ENCODE results near the gene PACRG. TPM values are rescaled to one million over a fixed set of nuclear protein-coding genes. Genes with fewer than 3 reads are reported as not detected.

The PACRG gene
- total RNA-seq, 5 donors from 2014 or later (not counting 1 experiment from before 2014, with no cell fraction given): 0.20 to 3.0 (median 1.2) TPM; not detected in 1

DNA sequence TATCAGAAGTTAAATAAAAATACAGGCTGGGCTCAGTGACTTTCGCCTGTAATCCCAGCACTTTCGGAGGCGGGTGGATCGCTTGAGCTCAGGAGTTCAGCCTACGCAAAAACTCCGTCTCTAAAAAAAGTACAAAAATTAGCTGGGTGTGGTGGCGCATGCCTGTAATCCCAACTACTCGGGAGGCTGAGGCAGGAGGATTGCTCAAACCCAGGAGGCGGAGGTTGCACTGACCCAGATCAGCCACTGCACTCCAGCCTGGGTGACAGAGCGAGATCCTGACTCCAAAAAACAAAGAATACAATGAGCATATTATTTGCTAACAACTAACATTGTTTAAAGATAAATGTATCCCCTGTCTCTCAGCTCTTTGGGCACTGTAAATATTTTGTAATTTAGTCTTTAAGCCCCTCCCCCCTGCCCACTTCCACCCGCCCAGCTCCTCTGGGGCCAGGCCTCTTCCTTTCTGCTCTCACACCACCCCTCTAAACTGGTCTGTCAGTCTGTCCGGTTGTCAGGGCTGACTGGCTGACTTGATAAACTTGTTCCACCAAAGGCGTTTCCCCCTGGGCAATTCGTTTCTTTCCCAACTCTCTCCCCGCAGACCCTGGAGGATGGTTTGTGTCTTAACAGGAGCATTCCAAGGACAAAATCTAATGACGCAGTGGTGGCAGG lies 624.4 kb downstream of the PACRG start:
- no peaks in the 10 kb centered on the region for H3K36me3 Mint-ChIP-seq
- DNase-seq (no peak), ATAC-seq (replicated peaks in 1 of 4) (no peak)
- H3K27ac Mint-ChIP-seq: no peak overlapping the region
- Histone ChIP-seq H3K4me1 (ENCODE audit: control insufficient read depth in 1 of 2, extremely low read depth in 1 of 2, insufficient read depth in 2 of 2, low read length in 2 of 2) (no peaks in the 10 kb centered on the region), H3K9me3 (no peaks in the 10 kb centered on the region), H3K4me3 (ENCODE audit: control insufficient read depth in 1 of 2, extremely low read depth in 1 of 2, low read length in 1 of 2) (no peak overlapping the region), H3K27me3 (replicated peaks in 1 of 2; ENCODE audit: control insufficient read depth in 2 of 2, extremely low read depth in 1 of 2, insufficient read depth in 2 of 2, low read length in 1 of 2) (peaks cover 0 to 2% of the 10 kb centered on the region in 2 experiments), H3K27ac (ENCODE audit: low read length) (no peak overlapping the region), H3K36me3 (ENCODE audit: control insufficient read depth in 2 of 2, extremely low read depth in 1 of 2, insufficient read depth in 1 of 2, low read length in 1 of 2) (no peaks in the 10 kb centered on the region)
- ChIA-PET CTCF (no interaction called here), POLR2A (no interaction called here)
- H3K4me3 Mint-ChIP-seq: no peak overlapping the region
- 78% methylated on average over 8 of the region's 16 CpGs for WGBS (ENCODE audit: insufficient coverage)
- H3K9me3 Mint-ChIP-seq: no peaks in the 10 kb centered on the region
- H3K27me3 Mint-ChIP-seq: peaks cover 0 to 3% of the 10 kb centered on the region in 2 donors
- H3K4me1 Mint-ChIP-seq: no peaks in the 10 kb centered on the region

- WGBS (ENCODE audit: insufficient coverage): 84% methylated on average over 7 of the region's 7 CpGs
- Histone ChIP-seq H3K4me1 (ENCODE audit: control insufficient read depth in 1 of 2, extremely low read depth in 1 of 2, insufficient read depth in 2 of 2, low read length in 2 of 2) (no peaks in the 10 kb centered on the region), H3K27ac (ENCODE audit: low read length) (no peak overlapping the region), H3K27me3 (replicated peaks in 1 of 2; ENCODE audit: control insufficient read depth in 2 of 2, extremely low read depth in 1 of 2, insufficient read depth in 2 of 2, low read length in 1 of 2) (peaks cover 0 to 2% of the 10 kb centered on the region in 2 experiments), H3K9me3 (no peaks in the 10 kb centered on the region), H3K36me3 (ENCODE audit: control insufficient read depth in 2 of 2, extremely low read depth in 1 of 2, insufficient read depth in 1 of 2, low read length in 1 of 2) (no peaks in the 10 kb centered on the region), H3K4me3 (ENCODE audit: control insufficient read depth in 1 of 2, extremely low read depth in 1 of 2, low read length in 1 of 2) (no peak overlapping the region)
- ATAC-seq (replicated peaks in 1 of 4) (no peak), DNase-seq (no peak)
- H3K27ac Mint-ChIP-seq: no peak overlapping the region
- no peaks in the 10 kb centered on the region for H3K36me3 Mint-ChIP-seq
- ChIA-PET POLR2A (no interaction called here), CTCF (interaction anchor here in 1 of 2 donors (0.6 kb wide), 1 partner anchor 63 kb away, joined by 7 read pairs; no protein-coding TSS in a partner anchor)
- no peaks in the 10 kb centered on the region for H3K9me3 Mint-ChIP-seq
- H3K27me3 Mint-ChIP-seq: peaks cover 0 to 3% of the 10 kb centered on the region in 2 donors
- H3K4me1 Mint-ChIP-seq: no peaks in the 10 kb centered on the region
- H3K4me3 Mint-ChIP-seq: no peak overlapping the region
Observed at GRCh38 chr6:163352966-163353365, 625.2 kb downstream of the PACRG start.

- POLR2A ChIA-PET: interaction anchor here in 1 of 2 donors (0.8 kb wide), 1 partner anchor 202 kb away, joined by 3 read pairs; no protein-coding TSS in a partner anchor
- no peaks in the 10 kb centered on the region for H3K36me3 ChIP-seq (ENCODE audit: control insufficient read depth in 2 of 2, extremely low read depth in 1 of 2, insufficient read depth in 1 of 2, low read length in 1 of 2)
- Mint-ChIP-seq H3K27me3 (peaks cover 3 to 8% of the 10 kb centered on the region in 2 donors), H3K4me1 (no peaks in the 10 kb centered on the region), H3K36me3 (no peaks in the 10 kb centered on the region), H3K4me3 (no peak overlapping the region), H3K27ac (no peak overlapping the region), H3K9me3 (no peaks in the 10 kb centered on the region)
- H3K27me3 ChIP-seq (replicated peaks in 1 of 2; ENCODE audit: control insufficient read depth in 2 of 2, extremely low read depth in 1 of 2, insufficient read depth in 2 of 2, low read length in 1 of 2): peaks cover 0 to 2% of the 10 kb centered on the region in 2 experiments
- CTCF ChIA-PET: no interaction called here
- H3K27ac ChIP-seq (ENCODE audit: low read length): no peak overlapping the region
- H3K4me3 ChIP-seq (ENCODE audit: control insufficient read depth in 1 of 2, extremely low read depth in 1 of 2, low read length in 1 of 2): no peak overlapping the region
- H3K4me1 ChIP-seq (ENCODE audit: control insufficient read depth in 1 of 2, extremely low read depth in 1 of 2, insufficient read depth in 2 of 2, low read length in 2 of 2): no peaks in the 10 kb centered on the region
- WGBS (ENCODE audit: insufficient coverage): 92% methylated on average over 3 of the region's 8 CpGs
- ATAC-seq (replicated peaks in 1 of 4) (no peak), DNase-seq (no peak)
- H3K9me3 ChIP-seq: no peaks in the 10 kb centered on the region
Observed at GRCh38 chr6:163354085-163354484, 626.3 kb downstream of the PACRG start.

DNA sequence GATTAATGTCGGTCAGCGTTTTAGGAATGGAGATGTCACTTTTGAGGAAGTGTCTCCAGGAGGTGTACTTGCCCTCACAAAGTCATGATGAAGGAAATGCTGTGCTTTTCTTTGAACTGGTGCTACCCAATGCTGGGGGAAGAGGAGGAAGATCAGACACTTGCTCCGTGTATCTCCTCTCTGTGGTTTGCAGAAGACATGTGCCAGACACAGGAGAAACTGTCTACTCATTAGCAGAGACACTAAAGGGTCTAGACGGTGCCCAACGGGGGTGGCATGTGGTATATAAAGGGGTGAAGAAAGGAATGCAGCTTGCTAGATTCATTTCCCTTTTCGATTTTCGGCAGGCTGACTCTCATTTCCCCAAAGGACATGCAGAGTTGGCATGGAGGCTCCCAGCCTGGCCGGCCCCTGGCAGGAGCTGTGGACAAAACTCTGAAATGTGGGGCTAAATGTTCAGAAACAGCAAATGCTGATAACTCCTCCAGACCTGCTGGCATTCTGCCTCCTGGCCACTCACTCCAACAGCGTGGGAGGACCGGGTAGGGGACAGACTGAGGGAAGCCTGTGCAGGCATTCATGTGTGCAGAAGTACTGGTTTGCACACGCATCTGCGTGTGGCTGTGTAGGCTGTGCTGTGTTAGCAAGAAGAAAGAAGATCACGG lies 627.1 kb downstream of the PACRG start:
- Mint-ChIP-seq H3K4me1 (no peaks in the 10 kb centered on the region), H3K4me3 (no peak overlapping the region), H3K27ac (no peak overlapping the region), H3K36me3 (no peaks in the 10 kb centered on the region), H3K9me3 (no peaks in the 10 kb centered on the region), H3K27me3 (peaks cover 3 to 9% of the 10 kb centered on the region in 2 donors)
- ChIA-PET POLR2A (interaction anchor here in 1 of 2 donors (0.8 kb wide), 1 partner anchor 201 kb away, joined by 3 read pairs; no protein-coding TSS in a partner anchor), CTCF (interaction anchor here in 1 of 2 donors (0.7 kb wide), 1 partner anchor 620 kb away, joined by 5 read pairs; no protein-coding TSS in a partner anchor)
- 58% methylated on average over 8 of the region's 13 CpGs for WGBS (ENCODE audit: insufficient coverage)
- ATAC-seq (replicated peaks in 1 of 4) (no peak), DNase-seq (peak in 2 of 35 experiments; percentile 2 to 5)
- Histone ChIP-seq H3K4me3 (ENCODE audit: control insufficient read depth in 1 of 2, extremely low read depth in 1 of 2, low read length in 1 of 2) (no peak overlapping the region), H3K9me3 (no peaks in the 10 kb centered on the region), H3K36me3 (ENCODE audit: control insufficient read depth in 2 of 2, extremely low read depth in 1 of 2, insufficient read depth in 1 of 2, low read length in 1 of 2) (no peaks in the 10 kb centered on the region), H3K27ac (ENCODE audit: low read length) (no peak overlapping the region), H3K4me1 (ENCODE audit: control insufficient read depth in 1 of 2, extremely low read depth in 1 of 2, insufficient read depth in 2 of 2, low read length in 2 of 2) (no peaks in the 10 kb centered on the region), H3K27me3 (replicated peaks in 1 of 2; ENCODE audit: control insufficient read depth in 2 of 2, extremely low read depth in 1 of 2, insufficient read depth in 2 of 2, low read length in 1 of 2) (peaks cover 0 to 4% of the 10 kb centered on the region in 2 experiments)

- no peak for ATAC-seq (replicated peaks in 1 of 4)
- Histone ChIP-seq H3K27me3 (replicated peaks in 1 of 2; ENCODE audit: control insufficient read depth in 2 of 2, extremely low read depth in 1 of 2, insufficient read depth in 2 of 2, low read length in 1 of 2) (peaks cover 0 to 5% of the 10 kb centered on the region in 2 experiments), H3K9me3 (no peaks in the 10 kb centered on the region), H3K27ac (ENCODE audit: low read length) (no peak overlapping the region), H3K4me1 (ENCODE audit: control insufficient read depth in 1 of 2, extremely low read depth in 1 of 2, insufficient read depth in 2 of 2, low read length in 2 of 2) (no peaks in the 10 kb centered on the region), H3K36me3 (ENCODE audit: control insufficient read depth in 2 of 2, extremely low read depth in 1 of 2, insufficient read depth in 1 of 2, low read length in 1 of 2) (no peaks in the 10 kb centered on the region), H3K4me3 (ENCODE audit: control insufficient read depth in 1 of 2, extremely low read depth in 1 of 2, low read length in 1 of 2) (no peak overlapping the region)
- Mint-ChIP-seq H3K4me1 (no peaks in the 10 kb centered on the region), H3K36me3 (no peaks in the 10 kb centered on the region), H3K27me3 (peaks cover 3 to 12% of the 10 kb centered on the region in 2 donors), H3K4me3 (no peak overlapping the region), H3K27ac (no peak overlapping the region), H3K9me3 (no peaks in the 10 kb centered on the region)
- CTCF ChIA-PET: interaction anchor here in 1 of 2 donors (0.7 kb wide), 1 partner anchor 620 kb away, joined by 5 read pairs; no protein-coding TSS in a partner anchor
- POLR2A ChIA-PET: no interaction called here
- WGBS (ENCODE audit: insufficient coverage): 61% methylated on average over 3 of the region's 9 CpGs
- DNase-seq: peak in 1 of 35 experiments; percentile 4
Observed at GRCh38 chr6:163355426-163355991, 627.7 kb downstream of the PACRG start.

- H3K36me3 Mint-ChIP-seq: no peaks in the 10 kb centered on the region
- no peak overlapping the region for H3K4me3 Mint-ChIP-seq
- H3K27ac Mint-ChIP-seq: no peak overlapping the region
- Histone ChIP-seq H3K36me3 (ENCODE audit: control insufficient read depth in 2 of 2, extremely low read depth in 1 of 2, insufficient read depth in 1 of 2, low read length in 1 of 2) (no peaks in the 10 kb centered on the region), H3K9me3 (no peaks in the 10 kb centered on the region), H3K27ac (ENCODE audit: low read length) (no peak overlapping the region), H3K27me3 (replicated peaks in 1 of 2; ENCODE audit: control insufficient read depth in 2 of 2, extremely low read depth in 1 of 2, insufficient read depth in 2 of 2, low read length in 1 of 2) (peaks cover 0 to 13% of the 10 kb centered on the region in 2 experiments), H3K4me3 (ENCODE audit: control insufficient read depth in 1 of 2, extremely low read depth in 1 of 2, low read length in 1 of 2) (no peak overlapping the region), H3K4me1 (ENCODE audit: control insufficient read depth in 1 of 2, extremely low read depth in 1 of 2, insufficient read depth in 2 of 2, low read length in 2 of 2) (no peaks in the 10 kb centered on the region)
- no peak for ATAC-seq (replicated peaks in 1 of 4)
- WGBS (ENCODE audit: insufficient coverage): 62% methylated on average over 6 of the region's 13 CpGs
- no peaks in the 10 kb centered on the region for H3K4me1 Mint-ChIP-seq
- ChIA-PET CTCF (no interaction called here), POLR2A (no interaction called here)
- DNase-seq: peak in 3 of 35 experiments; percentile 1 to 17 (median 4)
- H3K27me3 Mint-ChIP-seq: peaks cover 7 to 14% of the 10 kb centered on the region in 2 donors
- no peaks in the 10 kb centered on the region for H3K9me3 Mint-ChIP-seq
Observed at GRCh38 chr6:163356324-163356723, 628.5 kb downstream of the PACRG start.
